Fibroblast of lung (primary cell): ENCODE results near the gene PLCXD3. TPM values are rescaled to one million over a fixed set of nuclear protein-coding genes. Genes with fewer than 3 reads are reported as not detected.
"Not testable (repeated sequence)": the region's sequence is repeated elsewhere in the genome, so short reads cannot be mapped to it uniquely, and the experiment has no call there.

Experiments
- DNase-seq, 2 donors: peaks; one replicate each; pipeline versions ENCODE4 v3.0.0 to v3.0.0-alpha.2; 2010; ENCODE audit warnings: low read depth in 2 of 2
- H2AFZ ChIP-seq: 2 replicates; pipeline ENCODE4 v1.5.1; 2012; ENCODE audit warnings: low read length, control low read depth, inconsistent platforms
- H3K27ac ChIP-seq: 2 replicates; pipeline ENCODE4 v1.5.1; 2011; ENCODE audit warnings: low read length, control low read depth; ENCODE audit not compliant: insufficient read depth
- H3K27me3 ChIP-seq: 2 replicates; pipeline ENCODE4 v1.5.1; 2011; ENCODE audit warnings: mild to moderate bottlenecking, low read length; ENCODE audit not compliant: control insufficient read depth, insufficient read depth
- H3K36me3 ChIP-seq: 2 replicates; pipeline ENCODE4 v1.5.1; 2011; ENCODE audit warnings: low read length; ENCODE audit not compliant: control insufficient read depth, insufficient read depth
- H3K4me1 ChIP-seq: 2 replicates; pipeline ENCODE4 v1.5.1; 2011; ENCODE audit warnings: low read length; ENCODE audit not compliant: control insufficient read depth, insufficient read depth; ENCODE audit errors: extremely low read depth
- H3K4me2 ChIP-seq: 2 replicates; pipeline ENCODE4 v1.5.1; 2011; ENCODE audit warnings: low read length, control low read depth; ENCODE audit not compliant: insufficient read depth; ENCODE audit errors: extremely low read depth
- H3K4me3 ChIP-seq, 4 experiments: fragments of 200-600 bp in 1 of 4; sonication (generic) in 1 of 4; replicated peaks in 1 of 4; 2 replicates each; pipeline ENCODE4 v1.5.1; 2011 to 2016; ENCODE audit warnings: low read length in 4 of 4, low read depth in 3 of 4, mild to moderate bottlenecking in 3 of 4, control low read depth in 2 of 4, inconsistent platforms in 1 of 4, mixed read lengths in 1 of 4; ENCODE audit not compliant: insufficient read depth in 1 of 4; ENCODE audit errors: control extremely low read depth in 1 of 4
- H3K79me2 ChIP-seq: 2 replicates; pipeline ENCODE4 v1.5.1; 2012; ENCODE audit warnings: mild to moderate bottlenecking, low read length, inconsistent platforms; ENCODE audit not compliant: control insufficient read depth, insufficient read depth
- H3K9ac ChIP-seq: 2 replicates; pipeline ENCODE4 v1.5.1; 2011; ENCODE audit warnings: mild to moderate bottlenecking, low read length, control low read depth; ENCODE audit not compliant: insufficient read depth
- H3K9me3 ChIP-seq: 2 replicates; pipeline ENCODE4 v1.5.1; 2012; ENCODE audit warnings: low read depth, low read length; ENCODE audit not compliant: control insufficient read depth, insufficient read depth
- H4K20me1 ChIP-seq: 2 replicates; pipeline ENCODE4 v1.5.1; 2011; ENCODE audit warnings: low read length; ENCODE audit not compliant: control insufficient read depth, insufficient read depth; ENCODE audit errors: extremely low read depth
- CTCF ChIP-seq, 2 donors: IDR thresholded peaks in 1 of 2; conservative IDR thresholded peaks in 1 of 2; 1 replicate in 1 of 2; 2 replicates in 1 of 2; pipeline ENCODE4 v1.5.1; 2011 to 2012; ENCODE audit warnings: low read length in 2 of 2, control low read depth in 1 of 2, inconsistent platforms in 1 of 2, low read depth in 1 of 2, mild to moderate bottlenecking in 1 of 2
- EZH2 ChIP-seq: IDR thresholded peaks from 2 replicates; pipeline ENCODE4 v1.5.1; 2012; ENCODE audit warnings: low read length, control low read depth, mild to moderate bottlenecking; ENCODE audit errors: missing control alignments
- polyA plus RNA-seq, 2 donors: library from polyadenylated mRNA; depleted of rRNA in 1 of 2; stranded (reverse) in 1 of 2; unstranded in 1 of 2; fragments of >200 nt; gene quantifications; 2 replicates each; pipeline ENCODE4 v1.2.1, GENCODE V29; 2011 to 2012; ENCODE audit warnings: missing spikeins in 1 of 2
- total RNA-seq: library from RNA; depleted of rRNA; stranded (reverse); fragments of >200 nt; gene quantifications from 2 replicates; pipeline ENCODE4 v1.2.1, GENCODE V29; 2014

Gene PLCXD3
- total and polyA plus RNA-seq, 2 donors (not counting 1 experiment from before 2014, with no cell fraction given) = 0.02 to 1.3 TPM

- Histone ChIP-seq H2AFZ (no peak overlapping the region), H3K4me3 (no peak overlapping the region), H3K4me1 (no peaks in the 10 kb centered on the region), H4K20me1 (no peaks in the 10 kb centered on the region), H3K36me3 (no peaks in the 10 kb centered on the region), H3K9me3 (no peaks in the 10 kb centered on the region), H3K9ac (no peak overlapping the region), H3K4me2 (no peak overlapping the region), H3K27me3 (no peaks in the 10 kb centered on the region), H3K79me2 (no peaks in the 10 kb centered on the region), H3K27ac (no peak overlapping the region)
- peak; percentile 23 to 29 for DNase-seq
- TF ChIP-seq CTCF (conservative IDR thresholded peaks at IDR 0.05 in 1 of 2, IDR thresholded peaks at IDR 0.05 in 1 of 2; ENCODE audit: low read depth in 1 of 2, low read length in 2 of 2) = no peak
- TF ChIP-seq EZH2 = no peak
Measured at GRCh38 chr5:41334758-41335157, 175.6 kb downstream of the PLCXD3 start.

- no peak overlapping the region for H3K27ac ChIP-seq
- H3K9me3 ChIP-seq = no peaks in the 10 kb centered on the region
- no peak overlapping the region for H3K4me2 ChIP-seq
- no peaks in the 10 kb centered on the region for H3K36me3 ChIP-seq
- no peak for TF ChIP-seq EZH2
- H2AFZ ChIP-seq = no peak overlapping the region
- DNase-seq = no peak
- H3K4me3 ChIP-seq = no peak overlapping the region
- no peaks in the 10 kb centered on the region for H4K20me1 ChIP-seq
- no peaks in the 10 kb centered on the region for H3K79me2 ChIP-seq
- no peaks in the 10 kb centered on the region for H3K27me3 ChIP-seq
- no peaks in the 10 kb centered on the region for H3K4me1 ChIP-seq
- no peak overlapping the region for H3K9ac ChIP-seq
Measured at GRCh38 chr5:41334221-41334620, 176.2 kb downstream of the PLCXD3 start.

- Histone ChIP-seq H3K27me3 (no peaks in the 10 kb centered on the region), H3K9ac (no peak overlapping the region), H3K27ac (no peak overlapping the region), H3K9me3 (no peaks in the 10 kb centered on the region), H3K4me1 (no peaks in the 10 kb centered on the region), H2AFZ (no peak overlapping the region), H3K4me2 (no peak overlapping the region), H3K36me3 (no peaks in the 10 kb centered on the region), H3K4me3 (no peak overlapping the region), H3K79me2 (no peaks in the 10 kb centered on the region), H4K20me1 (no peaks in the 10 kb centered on the region)
- no peak for TF ChIP-seq EZH2
- TF ChIP-seq CTCF (conservative IDR thresholded peaks at IDR 0.05 in 1 of 2, IDR thresholded peaks at IDR 0.05 in 1 of 2; ENCODE audit: low read depth in 1 of 2, low read length in 2 of 2) = no peak
- peak in 1 of 2 donors; percentile 17 for DNase-seq
Measured at GRCh38 chr5:41325074-41325473, 185.3 kb downstream of the PLCXD3 start.

- H4K20me1 ChIP-seq, H3K27me3 ChIP-seq, H3K4me1 ChIP-seq, H2AFZ ChIP-seq, H3K4me3 ChIP-seq, DNase-seq, H3K36me3 ChIP-seq, H3K79me2 ChIP-seq, H3K9ac ChIP-seq, H3K4me2 ChIP-seq, H3K27ac ChIP-seq, H3K9me3 ChIP-seq: not testable (repeated sequence)
Measured at GRCh38 chr5:41322826-41323225, 187.6 kb downstream of the PLCXD3 start.
